ENCODE results near the gene ATF1.

DNA sequence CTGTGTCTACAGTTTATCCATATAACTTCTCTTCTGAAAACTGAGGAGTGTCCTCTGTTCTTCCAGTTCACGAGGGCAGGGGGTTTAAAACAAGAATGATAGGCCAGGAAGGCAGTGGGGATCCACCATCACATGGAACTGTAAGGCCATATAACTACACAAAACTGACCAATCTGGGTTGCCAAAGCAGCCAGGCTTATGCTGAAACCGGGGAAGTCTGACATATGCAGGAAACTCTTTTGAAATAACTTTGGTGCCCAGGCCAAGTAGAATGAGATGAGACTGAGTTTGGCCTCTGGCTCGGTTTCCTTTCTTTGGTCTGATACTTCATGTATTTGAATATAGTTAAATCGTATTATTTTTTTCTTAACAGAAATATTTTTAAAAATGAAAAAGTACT is 18.0 kb upstream of the ATF1 start:
- TF ChIP-seq POLR2A (IDR thresholded peaks at IDR 0.05; ENCODE audit: low read length) (no peak), GATA1 (IDR thresholded peaks at IDR 0.05; ENCODE audit: low read depth, low read length) (no peak)
